ENCODE measurements around the gene SORCS2.
A peak's percentile ranks its signal among the peaks of the same experiment; 100 is the strongest.

Gene SORCS2

GRCh38 chr4:7330031-7330596, 137.8 kb downstream of the SORCS2 start:
- no peak for DNase-seq

DNA sequence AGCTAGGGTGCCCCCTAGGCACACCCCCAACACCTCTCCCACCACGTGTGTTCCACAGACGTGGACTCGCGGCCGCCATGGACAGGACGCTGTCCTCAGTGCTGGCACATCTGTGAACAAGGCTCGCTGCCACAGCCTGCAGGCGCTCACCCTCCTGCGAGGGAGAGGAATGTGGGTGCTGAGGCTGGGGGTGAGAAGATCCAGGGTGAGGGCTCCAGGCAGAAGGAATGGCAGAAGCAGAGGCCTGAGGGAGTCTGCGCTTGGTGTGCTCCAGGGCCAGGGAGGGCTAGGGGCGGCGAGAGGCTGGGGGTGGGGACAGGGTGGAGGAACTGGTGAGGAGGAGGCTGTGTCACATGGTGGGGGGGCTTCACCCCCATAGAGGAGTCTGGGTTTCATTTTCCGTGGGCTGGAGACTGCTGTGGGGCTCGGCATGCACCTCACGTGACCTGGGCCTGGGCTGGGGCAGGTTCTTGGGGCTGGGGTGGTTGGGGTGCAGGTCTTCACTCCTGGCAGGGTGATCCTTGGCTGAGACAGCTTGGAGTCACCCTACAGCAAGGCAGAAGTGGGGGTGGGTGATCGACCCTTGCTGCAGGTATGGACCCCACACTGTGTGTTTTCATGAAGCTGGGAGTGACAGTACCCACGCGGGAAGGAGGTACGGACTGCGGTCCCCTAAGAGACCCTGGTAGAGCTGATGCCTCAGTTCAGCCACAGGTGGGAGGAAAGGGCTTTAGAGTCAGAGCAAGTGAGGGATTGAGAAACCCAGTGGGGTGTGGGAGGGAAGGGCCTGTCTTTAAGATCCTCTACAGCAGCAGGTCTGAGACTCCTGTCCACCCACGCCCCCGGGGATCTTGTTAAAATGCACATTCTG, 138.7 kb downstream of the SORCS2 start:
- DNase-seq: no peak

- no peak for DNase-seq
These were observed 139.3 kb downstream of the SORCS2 start for GRCh38 chr4:7331682-7332000.

DNA sequence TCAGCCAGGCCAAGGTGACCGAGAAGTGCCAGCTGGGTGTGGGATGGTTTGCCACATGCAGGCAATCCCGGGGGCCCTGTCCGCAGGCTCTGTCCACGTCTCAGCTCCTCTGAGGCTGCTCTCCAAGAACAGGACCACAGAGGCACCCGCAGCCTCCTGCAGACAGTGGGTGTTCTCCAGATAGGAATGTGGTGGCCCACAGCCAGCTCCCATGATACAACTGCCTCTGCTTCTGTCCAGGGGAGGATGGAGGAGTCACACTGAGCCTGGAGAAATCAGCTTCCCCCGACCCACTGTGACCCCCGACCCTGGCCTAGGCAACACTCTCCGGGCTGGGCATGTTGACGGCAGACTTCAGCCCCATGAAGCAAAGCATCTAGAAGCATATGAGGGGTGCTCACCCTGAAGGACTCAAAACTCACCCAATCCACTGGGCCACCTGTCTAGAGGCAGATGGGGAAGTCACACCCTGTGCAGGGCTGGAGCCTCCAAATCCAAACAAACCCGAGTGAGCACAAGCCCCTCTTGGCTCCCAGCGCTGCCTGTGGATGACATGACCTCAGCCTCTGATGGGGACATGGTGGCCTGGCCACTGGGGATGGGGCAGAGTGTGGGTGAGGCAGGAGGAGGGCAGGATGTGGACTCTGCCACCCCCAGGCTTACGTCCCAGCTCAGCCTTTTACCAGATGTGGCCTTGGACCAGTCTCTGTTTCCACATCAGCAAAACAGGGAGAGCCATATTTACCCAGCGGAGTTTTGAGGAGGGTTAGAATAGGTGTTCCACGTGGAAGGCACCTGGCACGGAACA, 140.1 kb downstream of the SORCS2 start:
- no peak for DNase-seq

DNA sequence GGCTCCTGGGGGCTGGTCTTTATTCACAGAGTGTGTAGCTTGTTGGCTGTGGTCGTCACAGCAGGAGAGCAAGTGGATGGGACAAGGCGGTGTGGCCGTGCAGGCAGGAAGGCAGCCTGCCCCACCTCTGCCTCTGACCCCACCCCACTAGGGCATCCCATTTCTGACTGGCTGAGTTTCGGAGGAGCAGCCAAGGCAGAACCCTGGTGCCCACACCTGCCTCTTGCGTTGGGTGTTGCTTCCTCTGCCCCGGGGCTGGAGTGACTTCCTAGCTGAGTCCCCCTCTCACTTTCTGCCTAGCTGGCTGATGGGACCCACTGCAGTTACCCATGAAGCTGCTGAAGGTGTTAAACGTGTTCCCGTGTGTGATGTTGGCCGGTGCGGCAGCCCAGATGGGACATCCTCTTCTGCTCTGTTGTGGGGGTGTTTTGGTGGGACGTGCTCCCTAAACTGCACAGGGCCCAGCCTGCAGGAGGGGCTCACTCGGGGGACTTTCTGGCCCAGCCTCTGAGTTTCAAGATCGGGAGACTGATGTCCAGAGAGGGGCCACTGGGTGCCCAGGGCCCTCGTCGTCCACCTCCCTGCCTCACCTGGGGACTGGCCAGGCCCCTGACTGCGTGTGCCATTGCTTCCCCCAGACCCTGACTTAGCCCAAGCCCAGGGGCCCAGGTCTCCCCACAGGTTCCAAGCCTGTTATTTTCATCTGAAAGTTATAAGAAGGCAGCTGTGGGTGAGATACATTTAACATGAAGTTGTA, 140.9 kb downstream of the SORCS2 start:
- DNase-seq: no peak

DNA sequence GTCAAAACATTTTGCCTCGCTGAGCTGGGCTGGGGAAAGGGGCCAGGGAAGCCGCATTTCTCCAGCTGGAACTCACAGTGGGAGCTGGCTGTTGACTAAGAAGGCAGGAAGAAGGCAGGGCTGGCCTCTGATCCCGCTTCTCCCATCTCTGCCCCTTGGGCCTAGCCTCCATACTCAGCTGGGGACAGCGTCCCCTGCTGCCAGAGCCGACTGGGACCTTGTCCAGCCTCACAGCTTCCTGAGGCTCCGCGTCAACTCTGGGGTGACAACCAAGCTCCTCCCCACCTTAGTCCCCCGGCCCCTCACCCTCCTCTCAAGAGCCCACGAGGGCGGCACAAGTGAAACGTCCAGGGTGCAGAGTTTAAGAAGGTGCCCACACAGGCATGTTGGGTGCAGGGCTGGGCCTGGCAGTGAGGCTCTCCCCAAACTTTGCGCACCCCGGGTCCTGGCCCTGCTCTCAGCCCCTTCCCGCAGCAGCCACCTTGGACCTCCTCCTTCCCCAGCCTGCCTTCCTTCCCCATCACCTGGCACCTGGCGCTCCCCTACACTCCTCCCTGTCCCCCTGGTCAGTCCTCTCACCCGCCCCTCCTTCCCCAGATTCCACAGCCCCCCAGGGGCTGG, 141.6 kb downstream of the SORCS2 start:
- DNase-seq: no peak

DNA sequence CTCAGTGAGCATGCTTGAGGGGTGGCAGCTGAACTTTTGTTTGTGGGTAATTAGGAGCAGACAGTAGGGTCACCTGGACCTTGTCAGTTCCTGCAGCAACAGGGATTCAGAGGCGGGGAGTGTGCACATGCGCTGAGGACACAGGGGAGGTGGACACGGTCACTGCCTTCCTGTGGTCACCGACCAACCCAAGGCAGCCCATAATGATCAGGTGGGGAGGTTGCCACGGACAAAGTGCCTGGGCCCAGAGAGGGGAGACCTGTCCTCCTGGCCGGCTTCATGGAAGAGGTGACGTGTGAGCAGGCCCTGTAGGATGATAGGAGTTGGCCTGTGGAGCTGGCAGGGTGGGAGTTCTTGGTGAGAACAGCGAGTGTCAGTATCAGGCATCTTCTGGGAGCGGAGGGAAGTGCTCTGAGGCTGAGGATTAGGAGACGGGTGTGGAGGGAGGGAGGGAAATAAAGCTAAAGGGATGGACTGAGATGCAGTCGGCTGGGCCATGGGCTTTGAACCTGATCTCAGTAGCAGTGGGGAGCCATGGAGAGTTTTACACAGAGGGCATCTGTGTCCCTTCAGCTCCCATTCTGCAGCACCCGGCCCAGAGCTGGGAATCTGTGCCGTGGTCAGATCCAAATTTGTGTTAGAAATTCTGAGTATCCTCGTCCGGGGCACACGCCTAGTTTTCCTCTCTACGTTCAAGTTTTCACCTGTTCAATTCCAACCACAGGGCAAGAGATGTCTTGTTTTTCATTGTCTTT, 142.4 kb downstream of the SORCS2 start:
- DNase-seq: no peak

GRCh38 chr4:7335344-7336066, 143.2 kb downstream of the SORCS2 start:
- peak; percentile 57 to 79 for DNase-seq

- no peak for DNase-seq
These were observed 143.8 kb downstream of the SORCS2 start for GRCh38 chr4:7336067-7336569.

- DNase-seq: no peak
These were observed 144.4 kb downstream of the SORCS2 start for GRCh38 chr4:7336732-7337131.

- DNase-seq: no peak
These were observed 145.1 kb downstream of the SORCS2 start for GRCh38 chr4:7337196-7338058.

DNA sequence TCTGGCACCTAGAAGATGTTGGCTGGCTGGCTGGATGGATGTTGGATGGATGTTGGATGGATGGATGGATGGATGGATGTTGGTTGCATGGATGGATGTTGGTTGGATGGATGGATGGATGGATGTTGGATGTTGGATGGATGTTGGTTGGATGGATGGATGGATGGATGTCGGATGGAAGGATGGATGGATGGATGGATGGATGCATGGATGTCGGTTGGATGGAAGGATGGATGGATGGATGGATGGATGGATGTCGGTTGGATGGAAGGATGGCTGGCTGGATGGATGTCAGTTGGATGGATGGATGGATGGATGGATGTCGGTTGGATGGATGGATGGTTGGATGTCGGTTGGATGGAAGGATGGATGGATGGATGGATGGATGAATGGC, 145.7 kb downstream of the SORCS2 start:
- no peak for DNase-seq

DNA sequence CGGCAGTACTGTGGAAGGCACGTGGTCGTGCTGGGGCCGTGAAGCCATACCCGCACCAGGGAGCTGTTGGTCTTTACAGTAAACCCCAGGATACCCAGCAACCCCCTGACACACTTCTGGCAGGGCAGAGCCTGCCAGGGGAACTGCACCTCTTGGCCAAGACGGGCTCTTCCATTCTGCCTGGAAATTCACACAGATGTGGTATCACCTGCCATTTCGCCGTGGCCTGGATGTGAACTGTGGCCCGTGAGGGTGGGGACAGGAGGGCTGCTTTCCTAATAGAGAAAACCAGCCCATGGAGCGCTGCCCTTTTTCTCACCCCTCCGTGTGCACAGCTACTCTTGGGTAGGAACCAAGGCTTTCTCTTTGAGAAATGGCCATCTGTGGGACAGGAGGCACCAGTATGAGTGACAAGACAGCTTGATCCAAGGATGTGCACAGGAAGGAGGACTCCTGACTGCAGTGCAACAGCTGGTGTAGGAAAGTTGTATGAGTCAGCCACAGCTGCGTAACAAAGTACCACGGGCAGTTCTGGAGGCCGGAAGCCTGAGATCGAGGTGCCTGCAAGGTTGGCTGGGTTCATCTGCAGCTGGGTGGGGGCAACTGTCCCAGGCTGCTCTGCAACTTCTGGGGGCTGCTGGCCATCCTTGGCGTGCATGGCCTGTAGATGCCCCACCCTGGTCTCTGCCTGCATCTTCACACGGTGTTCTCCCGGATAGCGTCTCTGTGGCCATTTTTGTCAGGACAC, 146.7 kb downstream of the SORCS2 start:
- DNase-seq: no peak

DNA sequence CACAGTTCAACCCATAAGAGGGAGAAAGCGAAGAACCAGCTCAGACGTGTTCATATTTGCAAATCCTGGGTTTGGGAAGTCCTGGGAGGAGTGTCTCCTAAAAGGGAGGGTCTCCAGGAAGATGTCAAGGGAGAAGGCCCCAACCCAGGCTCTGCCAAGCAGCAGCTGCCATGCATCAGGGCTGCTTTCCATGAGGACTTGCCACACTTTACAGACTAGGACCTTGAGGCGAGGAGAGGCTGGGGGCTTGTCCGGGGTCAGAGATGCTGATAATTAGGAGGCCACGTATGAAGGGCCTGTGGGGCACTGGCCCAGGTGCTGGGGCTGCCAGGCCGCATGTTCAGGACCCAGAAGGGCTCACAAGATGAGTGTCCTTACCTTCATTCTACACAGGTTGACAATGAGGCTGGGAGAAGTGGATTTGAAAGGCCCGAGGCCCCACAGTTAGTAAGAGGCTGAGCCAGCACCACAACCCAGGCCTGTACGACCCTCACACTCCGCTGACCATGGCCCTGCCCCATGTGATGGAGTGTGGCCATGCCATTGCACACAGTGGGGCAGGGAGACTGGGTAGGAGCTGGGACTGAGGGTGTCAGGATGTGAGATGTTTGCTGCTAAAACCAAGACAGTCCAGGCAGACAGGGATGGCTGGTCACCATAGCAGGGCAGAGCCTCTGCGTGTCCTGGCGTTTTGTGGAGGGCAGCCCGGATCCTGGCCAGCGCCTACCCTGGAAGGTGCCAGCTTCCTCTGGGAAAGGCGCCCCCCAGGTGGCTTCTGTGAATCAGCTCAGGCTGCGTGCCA, 147.6 kb downstream of the SORCS2 start:
- no peak for DNase-seq

DNA sequence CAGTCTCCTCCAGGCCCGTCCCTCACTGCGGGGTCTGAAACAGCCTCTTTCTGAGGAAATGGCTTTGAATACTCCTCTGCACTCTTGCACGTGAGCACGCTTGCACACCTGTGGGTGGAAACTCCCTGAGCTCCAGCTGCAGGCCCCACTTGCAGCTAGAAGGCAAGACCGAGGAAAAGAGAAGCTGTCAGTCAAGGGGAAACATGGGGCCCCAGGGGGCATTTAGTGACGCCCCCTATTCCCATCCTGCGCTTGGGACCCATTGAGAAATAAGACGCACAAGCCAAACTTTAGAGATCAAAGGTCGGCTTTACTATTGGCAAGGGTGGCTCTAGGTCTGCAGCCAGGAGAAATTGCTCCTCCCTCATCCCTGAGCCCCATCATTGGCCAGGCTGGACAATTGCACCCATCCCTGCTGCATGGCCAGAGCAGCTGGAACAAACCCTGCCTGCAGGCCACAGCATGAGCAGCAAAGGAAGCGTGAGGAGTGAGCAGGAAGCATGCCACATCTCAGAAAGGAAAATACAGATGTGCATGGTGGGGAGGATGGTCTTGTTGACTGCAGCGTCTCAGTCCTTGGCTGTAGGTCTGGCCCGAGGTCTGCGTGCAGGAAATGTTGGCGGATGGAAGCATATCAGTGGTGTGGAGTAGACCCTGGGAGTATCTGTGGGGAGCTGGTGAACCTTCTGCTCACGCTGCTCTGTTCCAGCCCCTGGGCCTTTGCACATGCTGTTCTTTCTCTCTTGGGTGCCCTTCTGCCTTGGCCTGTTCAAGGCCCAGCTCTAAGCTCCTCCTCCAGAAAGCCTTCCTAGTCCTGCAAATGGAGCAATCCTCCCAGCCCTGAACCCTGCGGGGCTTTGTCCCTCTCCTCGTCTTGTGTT, 148.5 kb downstream of the SORCS2 start:
- DNase-seq: no peak

DNA sequence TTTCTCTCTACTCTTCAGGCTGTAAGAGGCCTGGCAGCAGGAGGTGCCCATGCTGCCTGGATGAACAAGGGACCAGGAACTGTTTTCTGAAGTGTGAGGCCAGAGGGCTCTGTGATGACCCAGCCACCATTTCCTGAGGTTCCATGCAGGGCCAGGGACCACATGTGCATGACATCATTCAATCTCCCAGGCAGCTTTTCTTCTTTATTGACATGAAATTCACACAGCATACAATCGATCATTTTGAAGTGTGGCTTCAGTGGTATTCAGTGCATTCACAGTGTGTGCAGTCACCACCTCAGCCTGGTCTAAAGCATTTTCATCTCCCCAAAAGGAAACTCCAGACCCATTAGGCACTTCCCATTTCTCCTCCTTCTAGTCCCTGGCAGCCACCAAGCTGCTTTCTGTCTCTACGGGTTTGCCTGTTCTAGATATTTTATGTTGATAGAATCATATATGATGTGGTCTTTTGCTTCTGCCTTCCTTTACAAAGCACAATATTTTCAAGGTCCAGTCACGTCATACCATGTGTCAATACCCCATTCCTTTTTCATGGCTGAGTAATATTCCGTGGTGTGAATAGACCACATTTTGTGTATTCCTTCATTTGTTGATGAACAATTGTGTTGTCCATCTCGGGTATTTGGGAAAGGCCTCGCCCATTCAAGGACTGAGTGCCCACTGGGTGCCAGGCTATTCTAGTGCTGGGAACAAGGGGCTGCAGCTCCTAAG, 149.3 kb downstream of the SORCS2 start:
- DNase-seq: no peak
